Keratinocyte (primary cell): ENCODE data around the gene CPEB1. TPM values are rescaled to one million over a fixed set of nuclear protein-coding genes. Genes with fewer than 3 reads are reported as not detected.

ENCODE experiments used
- DNase-seq: peaks from one replicate; pipeline ENCODE4 v3.0.0-alpha.2; 2011; ENCODE audit warnings: low read depth, missing footprints, low spot score
- FAIRE-seq: peaks from 2 replicates; lab custom pipeline; 2011; peaks lifted over from hg19 to GRCh38; lab: Jason Lieb, UNC
- H2AFZ ChIP-seq: 2 replicates; pipeline ENCODE4 v1.6.0; 2012; ENCODE audit warnings: low read length, control low read depth, inconsistent platforms; ENCODE audit not compliant: control insufficient read depth
- H3K27ac ChIP-seq: 2 replicates; pipeline ENCODE4 v1.5.1; 2011; ENCODE audit warnings: low read length; ENCODE audit not compliant: control insufficient read depth, insufficient read depth
- H3K27me3 ChIP-seq: 3 replicates; pipeline ENCODE4 v1.6.0; 2011; ENCODE audit warnings: low read length; ENCODE audit not compliant: control insufficient read depth, insufficient read depth; ENCODE audit errors: extremely low read depth
- H3K36me3 ChIP-seq, 2 experiments: 2 replicates in 1 of 2; 3 replicates in 1 of 2; pipeline ENCODE4 v1.5.1; 2011; ENCODE audit warnings: low read length in 2 of 2, mild to moderate bottlenecking in 1 of 2; ENCODE audit not compliant: control insufficient read depth in 2 of 2, insufficient read depth in 2 of 2; ENCODE audit errors: extremely low read depth in 1 of 2
- H3K4me1 ChIP-seq: 3 replicates; pipeline ENCODE4 v1.5.1; 2011; ENCODE audit warnings: low read length; ENCODE audit not compliant: control insufficient read depth, insufficient read depth; ENCODE audit errors: extremely low read depth
- H3K4me2 ChIP-seq: 3 replicates; pipeline ENCODE4 v1.6.0; 2011; ENCODE audit warnings: low read depth, low read length; ENCODE audit not compliant: control insufficient read depth, insufficient read depth; ENCODE audit errors: extremely low read depth
- H3K4me3 ChIP-seq, 3 experiments: fragments of 200-600 bp in 1 of 3; sonication (generic) in 1 of 3; 2 replicates in 2 of 3; 3 replicates in 1 of 3; pipeline ENCODE4 v1.5.1; 2011 to 2016; ENCODE audit warnings: low read length in 3 of 3, mild to moderate bottlenecking in 3 of 3, control low read depth in 2 of 3, inconsistent platforms in 1 of 3, low read depth in 1 of 3, mixed read lengths in 1 of 3, mixed run types in 1 of 3, moderate library complexity in 1 of 3; ENCODE audit not compliant: control insufficient read depth in 2 of 3, insufficient read depth in 2 of 3; ENCODE audit errors: extremely low read depth in 1 of 3
- H3K79me2 ChIP-seq: 2 replicates; pipeline ENCODE4 v1.6.0; 2012; ENCODE audit warnings: low read length; ENCODE audit not compliant: control insufficient read depth, insufficient read depth
- H3K9ac ChIP-seq: 3 replicates; pipeline ENCODE4 v1.6.0; 2011; ENCODE audit warnings: low read length; ENCODE audit not compliant: control insufficient read depth, insufficient read depth; ENCODE audit errors: extremely low read depth
- H3K9me1 ChIP-seq: 3 replicates; pipeline ENCODE4 v1.6.0; 2011; ENCODE audit warnings: low read length; ENCODE audit not compliant: control insufficient read depth, insufficient read depth; ENCODE audit errors: extremely low read depth
- H3K9me3 ChIP-seq: 2 replicates; pipeline ENCODE4 v1.5.1; 2012; ENCODE audit warnings: low read depth, low read length; ENCODE audit not compliant: control insufficient read depth
- H4K20me1 ChIP-seq: 3 replicates; pipeline ENCODE4 v1.6.0; 2011; ENCODE audit warnings: low read length; ENCODE audit not compliant: control insufficient read depth, insufficient read depth; ENCODE audit errors: extremely low read depth
- EZH2 ChIP-seq: IDR thresholded peaks from one replicate; pipeline ENCODE4 v1.6.1; 2012; ENCODE audit warnings: inconsistent platforms, mild to moderate bottlenecking, low read length, moderate library complexity
- dilution Hi-C: fragments of 300-500 bp; cut with MboI; formaldehyde crosslinking; loops from one replicate; pipeline ENCODE4 v1.7.0; 2020; ENCODE audit warnings: low sequenced_read_pairs; ENCODE audit not compliant: extremely low pct_ligation_motif_present
- polyA plus RNA-seq, 5 experiments: library from polyadenylated mRNA; depleted of rRNA in 3 of 5; stranded (reverse) in 3 of 5; stranded (forward) in 1 of 5; unstranded in 1 of 5; fragments of >200 nt; gene quantifications; 1 replicate in 1 of 5; 2 replicates in 3 of 5; 3 replicates in 1 of 5; pipeline versions ENCODE4 v1.2.1 to v1.2.3, GENCODE V29; 2011 to 2012; ENCODE audit warnings: missing spikeins in 2 of 5, low read depth in 1 of 5, low replicate concordance in 1 of 5
- TF ChIP-seq, protein P1 (sequence below), 3 experiments: IDR thresholded peaks in 1 of 3; conservative IDR thresholded peaks in 1 of 3; optimal IDR thresholded peaks in 1 of 3; 2 replicates in 2 of 3; 3 replicates in 1 of 3; pipeline versions ENCODE3 to v1.5.1; 2011; ENCODE audit warnings: low read length in 3 of 3, mild to moderate bottlenecking in 3 of 3, moderate library complexity in 2 of 3, control low read depth in 1 of 3, inconsistent platforms in 1 of 3; ENCODE audit not compliant: insufficient read depth in 2 of 3; ENCODE audit errors: extremely low read depth in 1 of 3

Gene CPEB1
- polyA plus RNA-seq, 1 donor (not counting 4 experiments of a cell fraction or from before 2014, with no cell fraction given), result 0.16 TPM

DNA sequence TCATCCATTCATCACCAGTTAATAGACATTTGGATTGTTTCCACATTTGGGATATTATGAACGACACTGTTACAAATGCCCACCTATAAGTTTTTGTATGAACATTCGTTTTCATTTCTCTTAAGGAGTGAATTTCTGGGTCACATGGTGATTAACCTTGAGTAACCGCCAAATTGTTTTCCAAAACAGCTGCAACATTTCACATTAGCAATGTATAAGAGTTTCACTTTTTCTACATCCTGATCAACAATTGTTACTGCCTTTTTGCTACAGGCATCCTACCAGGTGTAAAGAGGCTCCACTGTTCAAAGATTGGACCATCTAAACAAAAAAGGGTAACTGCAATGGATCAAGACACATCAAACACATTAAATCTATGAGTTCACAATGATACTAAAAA is 52.0 kb downstream of the CPEB1 start:
- Histone ChIP-seq H3K36me3 (no peaks in the 10 kb centered on the region), H3K9ac (no peak overlapping the region), H4K20me1 (no peaks in the 10 kb centered on the region), H3K27ac (no peak overlapping the region), H2AFZ (no peak overlapping the region), H3K9me1 (no peaks in the 10 kb centered on the region), H3K4me3 (no peak overlapping the region), H3K9me3 (no peaks in the 10 kb centered on the region), H3K79me2 (no peaks in the 10 kb centered on the region), H3K4me1 (no peaks in the 10 kb centered on the region), H3K27me3 (no peaks in the 10 kb centered on the region), H3K4me2 (no peak overlapping the region)
- no peak for FAIRE-seq
- no peak for DNase-seq
- TF ChIP-seq, protein P1, sequence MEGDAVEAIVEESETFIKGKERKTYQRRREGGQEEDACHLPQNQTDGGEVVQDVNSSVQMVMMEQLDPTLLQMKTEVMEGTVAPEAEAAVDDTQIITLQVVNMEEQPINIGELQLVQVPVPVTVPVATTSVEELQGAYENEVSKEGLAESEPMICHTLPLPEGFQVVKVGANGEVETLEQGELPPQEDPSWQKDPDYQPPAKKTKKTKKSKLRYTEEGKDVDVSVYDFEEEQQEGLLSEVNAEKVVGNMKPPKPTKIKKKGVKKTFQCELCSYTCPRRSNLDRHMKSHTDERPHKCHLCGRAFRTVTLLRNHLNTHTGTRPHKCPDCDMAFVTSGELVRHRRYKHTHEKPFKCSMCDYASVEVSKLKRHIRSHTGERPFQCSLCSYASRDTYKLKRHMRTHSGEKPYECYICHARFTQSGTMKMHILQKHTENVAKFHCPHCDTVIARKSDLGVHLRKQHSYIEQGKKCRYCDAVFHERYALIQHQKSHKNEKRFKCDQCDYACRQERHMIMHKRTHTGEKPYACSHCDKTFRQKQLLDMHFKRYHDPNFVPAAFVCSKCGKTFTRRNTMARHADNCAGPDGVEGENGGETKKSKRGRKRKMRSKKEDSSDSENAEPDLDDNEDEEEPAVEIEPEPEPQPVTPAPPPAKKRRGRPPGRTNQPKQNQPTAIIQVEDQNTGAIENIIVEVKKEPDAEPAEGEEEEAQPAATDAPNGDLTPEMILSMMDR (optimal IDR thresholded peaks at IDR 0.05 in 1 of 3, IDR thresholded peaks at IDR 0.05 in 1 of 3, conservative IDR thresholded peaks at IDR 0.05 in 1 of 3; ENCODE audit: extremely low read depth in 1 of 3, insufficient read depth in 2 of 3, low read length in 3 of 3), result no peak
- no peak for TF ChIP-seq EZH2
- dilution Hi-C loops, result no loop called here

GRCh38 chr15:82587805-82588204 is 59.4 kb downstream of the CPEB1 start:
- dilution Hi-C loops, result no loop called here
- Histone ChIP-seq H2AFZ (no peak overlapping the region), H3K4me1 (no peaks in the 10 kb centered on the region)

More at GRCh38 chr15:82587805-82588204, 59.4 kb downstream of the CPEB1 start:
- Histone ChIP-seq H3K27me3 (no peaks in the 10 kb centered on the region), H3K4me2 (no peak overlapping the region), H3K36me3 (no peaks in the 10 kb centered on the region), H3K9ac (no peak overlapping the region), H3K9me1 (no peaks in the 10 kb centered on the region), H3K4me3 (no peak overlapping the region), H3K27ac (no peak overlapping the region), H3K79me2 (no peaks in the 10 kb centered on the region), H3K9me3 (no peaks in the 10 kb centered on the region), H4K20me1 (no peaks in the 10 kb centered on the region)
- DNase-seq (no peak), FAIRE-seq (no peak)
- TF ChIP-seq EZH2, result no peak
- TF ChIP-seq, protein P1 (optimal IDR thresholded peaks at IDR 0.05 in 1 of 3, IDR thresholded peaks at IDR 0.05 in 1 of 3, conservative IDR thresholded peaks at IDR 0.05 in 1 of 3; ENCODE audit: extremely low read depth in 1 of 3, insufficient read depth in 2 of 3, low read length in 3 of 3), result no peak
